ENCODE measurements around the gene CPA2. TPM values are rescaled to one million over a fixed set of nuclear protein-coding genes. Genes with fewer than 3 reads are reported as not detected.
"Not testable (repeated sequence)": the region's sequence is repeated elsewhere in the genome, so short reads cannot be mapped to it uniquely, and the experiment has no call there.

The CPA2 gene
- 0.14 TPM for polyA plus RNA-seq (2013, experiment 1 of 2; ENCODE audit: insufficient read length)
- 0.21 TPM for polyA plus RNA-seq (2013, experiment 2 of 2; ENCODE audit: insufficient read length)

DNA sequence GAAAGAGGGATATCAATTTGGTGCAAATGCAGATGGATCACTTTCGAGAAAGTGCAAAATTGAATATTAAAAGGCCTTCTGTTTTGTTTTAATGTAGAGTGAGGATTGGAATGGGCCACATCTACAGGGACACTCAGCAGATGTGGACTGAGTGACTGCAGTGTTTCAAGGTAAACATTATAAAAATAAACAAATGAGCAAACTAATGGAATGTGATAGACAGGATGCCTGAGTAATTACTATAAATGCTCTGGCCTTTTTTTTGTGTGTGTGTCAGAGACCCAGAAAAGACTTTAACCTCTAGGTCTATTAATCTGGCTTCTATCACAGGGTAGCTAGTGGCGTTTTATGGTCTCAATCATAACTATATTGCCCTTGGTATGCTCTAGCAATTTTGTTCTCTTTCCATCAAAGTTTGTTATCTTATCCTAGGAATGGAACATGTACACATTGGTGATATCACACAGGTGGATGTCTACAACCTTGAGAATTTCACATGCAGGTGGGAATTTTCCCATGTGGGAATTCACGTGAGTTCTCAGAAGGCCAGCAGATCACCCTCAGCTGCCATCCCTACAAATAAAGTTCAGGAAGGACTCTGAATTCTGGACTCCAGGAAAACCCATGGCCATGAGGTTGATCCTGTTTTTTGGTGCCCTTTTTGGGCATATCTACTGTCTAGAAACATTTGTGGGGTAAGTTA, at the start of gene CPA2:
Gene CPA2, plus strand, starts transcription at position 606 of the 703 bp plus-strand sequence. Its CDS starts 19 bp downstream, at position 625.
- no peak for DNase-seq

DNA sequence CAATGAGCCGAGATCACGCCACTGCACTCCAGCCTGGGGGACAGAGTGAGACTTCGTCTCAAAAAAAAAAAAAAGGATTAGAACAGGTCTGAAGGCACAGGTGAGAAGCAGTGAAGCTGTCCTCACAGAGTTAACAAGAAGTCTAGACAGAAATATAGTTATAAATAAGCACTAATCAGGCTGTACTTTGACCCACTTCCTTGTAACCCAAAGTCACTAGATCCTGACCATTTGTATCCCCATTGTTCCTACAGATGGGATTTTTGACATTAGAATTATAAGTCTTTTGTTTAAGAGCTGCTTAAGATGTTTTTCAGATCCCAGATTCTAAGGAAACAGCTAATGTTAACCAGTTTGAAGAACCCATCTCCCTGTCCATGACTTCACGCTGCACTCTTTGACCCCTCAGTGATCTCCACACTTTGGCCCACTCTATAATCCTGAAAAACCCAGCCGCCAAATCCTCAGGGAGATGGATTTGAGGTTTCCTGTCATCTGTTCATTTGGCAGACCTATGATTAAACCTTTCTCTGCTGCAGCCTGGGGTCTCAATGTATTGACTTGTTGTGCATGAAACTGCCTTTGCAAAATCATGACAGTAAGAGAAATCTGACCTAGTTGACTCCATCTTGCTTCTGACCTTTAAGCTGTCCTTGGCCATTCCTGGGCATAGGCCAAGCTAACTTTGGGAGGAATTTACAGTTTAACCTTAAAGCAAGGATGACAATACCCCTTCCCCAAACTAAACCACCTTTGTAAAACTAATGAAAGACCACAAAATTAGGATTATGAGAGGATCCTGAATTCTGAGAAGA, 47.6 kb upstream of the CPA2 start:
- DNase-seq = no peak

DNA sequence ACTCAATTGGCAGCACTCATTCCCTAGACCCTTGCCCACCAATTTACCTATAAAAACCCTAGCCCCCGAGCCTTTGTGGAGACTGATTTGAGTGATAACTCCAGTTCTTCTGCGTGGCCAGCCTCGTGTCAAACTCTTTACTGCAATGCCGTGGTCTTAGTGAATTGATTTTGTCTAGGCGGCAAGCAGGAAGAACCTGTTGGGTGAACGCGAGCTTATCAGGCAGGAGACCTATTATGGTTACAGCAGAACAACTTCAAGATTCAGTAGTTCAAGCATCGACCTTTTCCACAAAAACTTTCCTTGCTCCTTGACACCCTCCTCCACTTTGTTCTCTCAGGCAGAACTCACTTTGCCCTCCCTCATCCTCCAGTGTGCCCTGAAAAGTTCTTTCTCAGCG, 46.8 kb upstream of the CPA2 start:
- no peak for DNase-seq

GRCh38 chr7:130221746-130222145, 44.9 kb upstream of the CPA2 start:
- no peak for DNase-seq

DNA sequence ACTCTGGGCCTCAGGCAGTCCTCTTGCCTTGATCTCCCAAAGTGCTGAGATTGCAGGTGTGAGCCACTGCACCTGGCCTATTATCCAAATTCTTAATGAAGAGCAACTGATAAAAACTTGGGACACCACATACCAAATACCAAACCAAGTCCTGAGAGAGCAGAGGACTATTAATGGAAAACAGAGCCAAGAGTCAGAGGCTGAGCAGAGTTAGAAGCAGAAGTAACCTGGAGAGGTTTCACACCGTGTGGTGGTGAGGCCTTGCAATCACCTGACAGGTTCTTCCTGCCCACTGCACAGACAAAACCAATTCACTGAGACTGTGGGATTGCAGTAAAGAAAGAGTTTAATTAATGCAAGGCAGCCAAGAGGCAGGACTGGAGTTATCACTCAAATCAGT, 43.0 kb upstream of the CPA2 start:
- DNase-seq = no peak

DNA sequence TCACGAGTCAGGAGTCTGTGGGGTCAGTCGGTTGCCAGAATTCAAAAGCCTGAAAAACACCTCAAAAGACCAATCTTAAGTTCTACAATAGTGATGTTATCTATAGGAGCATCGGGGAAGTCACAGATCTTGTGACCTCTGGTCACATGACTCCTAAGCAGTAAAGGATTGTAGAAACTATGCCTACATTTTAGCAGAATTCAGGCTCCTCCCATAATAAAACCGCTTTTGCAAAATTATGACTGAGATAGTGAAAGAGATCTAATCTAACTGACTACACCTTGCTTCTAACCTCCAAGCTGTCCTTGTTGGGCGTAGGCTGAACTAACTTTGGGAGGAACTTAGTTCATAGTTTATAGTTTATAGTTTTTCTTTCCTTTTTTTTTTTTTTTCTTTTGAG, 42.5 kb upstream of the CPA2 start:
- DNase-seq = no peak

- DNase-seq = peak; percentile 28
Measured at GRCh38 chr7:130224923-130225322, 41.7 kb upstream of the CPA2 start.

GRCh38 chr7:130226333-130226732, 40.3 kb upstream of the CPA2 start:
- DNase-seq = no peak

DNA sequence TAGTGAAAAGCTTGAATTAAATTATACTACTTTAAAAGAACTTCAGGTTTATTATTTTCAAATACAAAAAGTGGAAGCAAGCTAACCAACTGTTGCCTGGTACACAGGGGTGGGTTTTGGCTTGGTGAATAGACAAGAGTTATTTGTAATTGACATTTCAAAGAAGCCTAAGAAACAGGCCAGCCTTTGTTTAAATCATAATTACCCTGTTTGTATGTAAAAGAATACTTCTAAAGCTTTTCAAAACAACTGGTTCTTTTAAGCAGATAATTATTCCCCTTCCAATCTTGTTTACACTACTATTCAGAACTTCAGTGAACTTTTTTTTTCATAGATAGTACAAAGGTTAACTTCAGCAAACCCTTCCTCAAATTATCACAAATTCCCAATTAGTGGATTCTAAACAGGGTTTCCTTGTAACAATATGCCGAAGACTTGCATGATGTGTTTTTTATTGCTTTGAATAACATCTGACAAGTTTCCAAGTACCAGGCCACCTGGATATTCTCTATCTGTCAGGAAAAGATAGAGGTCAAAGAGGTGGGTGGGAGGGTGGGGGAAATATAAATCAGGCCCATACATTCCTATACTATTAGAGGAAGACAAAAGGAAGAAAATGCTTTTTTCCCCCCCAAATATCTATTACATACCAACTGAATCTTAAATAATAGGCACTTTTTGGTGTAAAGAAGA, 38.6 kb upstream of the CPA2 start:
- no peak for DNase-seq

- no peak for DNase-seq
Measured at GRCh38 chr7:130228840-130229502, 37.7 kb upstream of the CPA2 start.

GRCh38 chr7:130229981-130230380, 36.7 kb upstream of the CPA2 start:
- not testable (repeated sequence) for DNase-seq

DNA sequence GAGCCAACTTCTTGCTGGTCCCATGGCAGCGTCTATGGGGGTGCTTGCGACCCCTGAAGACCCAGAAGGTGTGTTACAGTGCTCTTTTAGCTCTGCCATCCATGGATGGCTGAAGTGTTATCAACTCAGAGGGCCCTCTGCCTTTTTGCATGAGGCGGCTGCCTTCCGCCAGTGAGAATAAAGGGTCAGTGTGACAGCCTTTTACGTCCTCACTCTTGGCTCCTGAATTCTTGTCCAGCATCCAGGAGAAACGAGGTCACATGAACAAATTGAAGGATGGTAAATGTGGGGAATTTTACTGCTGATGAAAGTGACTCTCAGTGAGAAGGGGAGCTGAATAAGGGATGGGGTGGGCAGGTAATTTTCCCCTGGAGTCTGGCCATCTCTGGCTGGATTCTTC, 34.9 kb upstream of the CPA2 start:
- DNase-seq = no peak

GRCh38 chr7:130232209-130232608, 34.5 kb upstream of the CPA2 start:
- DNase-seq = no peak

- no peak for DNase-seq
Measured at GRCh38 chr7:130234078-130234477, 32.6 kb upstream of the CPA2 start.

- DNase-seq = not testable (repeated sequence)
Measured at GRCh38 chr7:130236361-130236760, 30.3 kb upstream of the CPA2 start.

GRCh38 chr7:130240240-130240639, 26.4 kb upstream of the CPA2 start:
- DNase-seq = no peak

GRCh38 chr7:130242198-130243014, 24.3 kb upstream of the CPA2 start:
- DNase-seq = peak; percentile 75

GRCh38 chr7:130243486-130243885, 23.2 kb upstream of the CPA2 start:
- DNase-seq = peak; percentile 27

DNA sequence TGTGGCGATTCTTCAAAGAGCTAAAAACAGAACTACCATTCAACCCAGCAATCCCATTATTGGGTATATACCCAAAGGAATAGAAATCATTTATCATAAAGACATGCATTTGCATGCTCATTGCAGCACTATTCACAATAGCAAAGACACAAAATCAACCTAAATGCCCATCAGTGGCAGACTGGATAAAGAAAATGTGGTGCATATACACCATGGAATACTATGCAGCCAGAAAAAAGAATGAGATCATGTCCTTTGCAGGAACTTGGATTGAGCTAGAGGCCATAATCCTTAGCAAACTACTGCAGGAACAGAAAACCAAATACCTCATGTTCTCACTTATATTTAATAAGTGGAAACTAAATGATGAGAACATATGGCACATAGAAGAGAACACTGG, 20.2 kb upstream of the CPA2 start:
- not testable (repeated sequence) for DNase-seq

- DNase-seq = not testable (repeated sequence)
Measured at GRCh38 chr7:130248842-130249241, 17.8 kb upstream of the CPA2 start.

DNA sequence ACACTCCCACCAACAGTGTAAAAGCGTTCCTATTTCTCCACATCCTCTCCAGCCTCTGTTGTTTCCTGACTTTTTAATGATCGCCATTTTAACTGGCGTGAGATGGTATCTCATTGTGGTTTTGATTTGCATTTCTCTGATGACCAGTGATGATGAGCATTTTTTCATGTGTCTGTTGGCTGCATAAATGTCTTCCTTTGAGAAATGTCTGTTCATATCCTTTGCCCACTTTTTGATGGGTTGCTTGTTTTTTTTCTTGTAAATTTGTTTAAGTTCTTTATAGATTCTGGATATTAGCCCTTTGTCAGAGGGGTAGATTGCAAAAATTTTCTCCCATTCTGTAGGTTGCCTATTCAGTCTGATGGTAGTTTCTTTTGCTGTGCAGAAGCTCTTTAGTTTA, 17.0 kb upstream of the CPA2 start:
- DNase-seq = not testable (repeated sequence)

- DNase-seq = no peak
Measured at GRCh38 chr7:130254555-130254954, 12.1 kb upstream of the CPA2 start.

Measured in fibroblast of skin of abdomen (primary cell).